Spinal cord (tissue), 10 donors: ENCODE results near the gene SHC2. TPM values are rescaled to one million over a fixed set of nuclear protein-coding genes. Genes with fewer than 3 reads are reported as not detected.

Experiments
- DNase-seq, 6 donors: peaks; one replicate each; pipeline versions ENCODE4 v3.0.0 to v3.0.0-alpha.2; 2013 to 2015; ENCODE audit warnings: low spot score in 6 of 6, low read depth in 4 of 6
- H3K27ac ChIP-seq: one replicate; pipeline ENCODE4 v1.5.1; 2013; ENCODE audit warnings: low read depth, low read length, control low read depth
- H3K27me3 ChIP-seq: one replicate; pipeline ENCODE4 v1.6.1; 2013; ENCODE audit warnings: low read length; ENCODE audit not compliant: control insufficient read depth, insufficient read depth
- H3K36me3 ChIP-seq: one replicate; pipeline ENCODE4 v1.6.1; 2013; ENCODE audit warnings: low read length; ENCODE audit not compliant: control insufficient read depth, insufficient read depth
- H3K4me1 ChIP-seq: one replicate; pipeline ENCODE4 v1.6.1; 2013; ENCODE audit warnings: low read length; ENCODE audit not compliant: control insufficient read depth, insufficient read depth
- H3K4me3 ChIP-seq: one replicate; pipeline ENCODE4 v1.5.1; 2013; ENCODE audit warnings: low read depth, low read length, control low read depth
- H3K9me3 ChIP-seq: one replicate; pipeline ENCODE4 v1.6.1; 2013; ENCODE audit warnings: low read length; ENCODE audit not compliant: control insufficient read depth, insufficient read depth
- WGBS: methylation state at CpG from one replicate; pipeline ENCODE4 v1.1.5; 2013; ENCODE audit warnings: missing lambda C conversion rate; ENCODE audit not compliant: insufficient coverage; 5-methylcytosine and 5-hydroxymethylcytosine counted together
- polyA plus RNA-seq, 2 donors: library from polyadenylated mRNA; unstranded; fragments of 120-200 nt; gene quantifications; one replicate each; pipeline ENCODE4 v1.2.1, GENCODE V29; 2013; ENCODE audit not compliant: insufficient read length in 2 of 2
- total RNA-seq, 2 donors: library from RNA; depleted of rRNA in 1 of 2; stranded (reverse); fragments of 120-200 nt in 1 of 2; fragments of >200 nt in 1 of 2; gene quantifications; one replicate each; pipeline versions ENCODE4 v1.2.3 to v1.2.4, GENCODE V29; 2013 to 2014
- donor health status: healthy.

Gene SHC2
- total and polyA plus RNA-seq, 4 donors: 15.5 to 111 (median 58.4) TPM

- no peaks in the 10 kb centered on the region for H3K9me3 ChIP-seq
- H3K4me3 ChIP-seq: no peak overlapping the region
- H3K27ac ChIP-seq: no peak overlapping the region
- H3K27me3 ChIP-seq: peaks cover 7% of the 10 kb centered on the region
- H3K4me1 ChIP-seq: peaks cover 24% of the 10 kb centered on the region
- 59% methylated on average over 15 of the region's 17 CpGs for WGBS
- H3K36me3 ChIP-seq: peaks cover 3% of the 10 kb centered on the region
- peak in 1 of 6 donors; percentile 63 for DNase-seq
Measured at GRCh38 chr19:371501-372168, 89.2 kb downstream of the SHC2 start.

- H3K36me3 ChIP-seq: peaks cover 3% of the 10 kb centered on the region
- no peak for DNase-seq
- no peaks in the 10 kb centered on the region for H3K9me3 ChIP-seq
- H3K27ac ChIP-seq: no peak overlapping the region
- WGBS: 88% methylated on average over 35 of the region's 43 CpGs
- peaks cover 20% of the 10 kb centered on the region for H3K4me1 ChIP-seq
- H3K27me3 ChIP-seq: peaks cover 7% of the 10 kb centered on the region
- H3K4me3 ChIP-seq: no peak overlapping the region
Measured at GRCh38 chr19:370641-371330, 90.0 kb downstream of the SHC2 start.

- Histone ChIP-seq H3K36me3 (peaks cover 3% of the 10 kb centered on the region), H3K27me3 (peaks cover 3% of the 10 kb centered on the region), H3K4me3 (no peak overlapping the region), H3K9me3 (no peaks in the 10 kb centered on the region), H3K27ac (no peak overlapping the region), H3K4me1 (peaks cover 20% of the 10 kb centered on the region)
- WGBS: 97% methylated on average over 10 of the region's 14 CpGs
- no peak for DNase-seq
Measured at GRCh38 chr19:369876-370275, 91.0 kb downstream of the SHC2 start.

- H3K27ac ChIP-seq: no peak overlapping the region
- 86% methylated on average over 11 of the region's 13 CpGs for WGBS
Measured at GRCh38 chr19:369256-369655, 91.6 kb downstream of the SHC2 start.

DNA sequence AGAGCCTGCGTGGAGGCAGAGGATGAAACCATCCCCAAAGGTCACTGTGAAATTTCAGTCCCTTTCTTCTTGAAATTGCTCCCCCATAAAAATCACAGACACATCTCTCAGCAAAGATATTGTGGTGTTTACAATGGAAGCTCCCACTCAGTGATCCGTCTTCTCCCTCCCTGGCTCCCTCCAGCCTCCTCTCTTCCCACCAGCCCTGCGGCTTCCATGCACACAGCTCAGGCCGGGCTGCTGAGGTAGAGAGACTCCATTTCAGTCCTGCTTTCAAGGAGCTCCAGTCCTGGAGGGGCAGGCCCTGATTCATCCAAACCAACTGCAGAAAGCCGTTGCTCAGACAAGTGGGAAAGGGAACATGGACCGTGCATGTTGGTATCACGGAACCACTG lies 92.2 kb downstream of the SHC2 start:
- 78% methylated on average over 6 of the region's 7 CpGs for WGBS

More at GRCh38 chr19:369256-369655, 91.6 kb downstream of the SHC2 start:
- no peak for DNase-seq
- H3K27me3 ChIP-seq: peaks cover 3% of the 10 kb centered on the region
- H3K36me3 ChIP-seq: peaks cover 3% of the 10 kb centered on the region
- H3K4me1 ChIP-seq: peaks cover 20% of the 10 kb centered on the region
- H3K4me3 ChIP-seq: no peak overlapping the region
- no peaks in the 10 kb centered on the region for H3K9me3 ChIP-seq

DNA sequence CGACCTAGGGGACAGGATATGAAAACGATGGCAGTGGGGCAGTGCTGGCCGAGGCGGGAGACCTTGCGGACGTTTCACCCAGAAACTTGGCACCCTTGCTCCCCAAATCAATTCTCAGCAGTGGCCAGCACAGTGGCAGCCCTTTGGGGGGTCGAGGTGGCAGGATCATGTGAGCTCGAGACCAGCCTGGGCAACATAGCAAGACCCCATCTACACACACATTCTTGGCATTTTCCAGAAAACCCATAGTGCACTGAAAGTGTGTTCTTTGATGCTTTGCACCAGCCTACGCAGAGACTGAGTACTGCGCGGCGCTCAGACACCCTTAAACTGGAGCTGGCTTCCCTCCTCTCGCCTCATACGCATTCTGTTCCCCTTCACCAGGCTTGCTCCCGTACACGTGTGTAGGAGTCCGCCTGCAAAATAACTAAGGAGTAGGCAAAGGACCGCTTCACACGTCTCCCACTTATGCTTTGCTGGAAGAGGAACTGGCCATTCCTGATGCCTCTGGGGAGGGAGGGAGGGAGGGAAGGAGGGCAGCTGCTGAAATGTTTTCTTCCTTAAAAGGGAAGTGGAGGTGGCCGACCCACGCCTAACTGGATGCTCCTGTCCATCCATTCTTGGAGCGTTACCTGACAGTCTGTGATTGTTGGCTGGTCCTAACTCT lies 92.7 kb downstream of the SHC2 start:
- no peak for DNase-seq
- Histone ChIP-seq H3K4me1 (peaks cover 14% of the 10 kb centered on the region), H3K27me3 (no peaks in the 10 kb centered on the region), H3K36me3 (no peaks in the 10 kb centered on the region), H3K4me3 (no peak overlapping the region), H3K27ac (no peak overlapping the region), H3K9me3 (no peaks in the 10 kb centered on the region)
- 84% methylated on average over 16 of the region's 22 CpGs for WGBS

More for the DNA sequence above, 92.2 kb downstream of the SHC2 start:
- peaks cover 17% of the 10 kb centered on the region for H3K4me1 ChIP-seq
- DNase-seq: no peak
- no peak overlapping the region for H3K4me3 ChIP-seq
- no peaks in the 10 kb centered on the region for H3K9me3 ChIP-seq
- H3K27me3 ChIP-seq: no peaks in the 10 kb centered on the region
- no peak overlapping the region for H3K27ac ChIP-seq
- no peaks in the 10 kb centered on the region for H3K36me3 ChIP-seq

- H3K36me3 ChIP-seq: no peaks in the 10 kb centered on the region
- H3K4me1 ChIP-seq: peaks cover 10% of the 10 kb centered on the region
- no peak overlapping the region for H3K27ac ChIP-seq
- no peak for DNase-seq
- H3K9me3 ChIP-seq: no peaks in the 10 kb centered on the region
- no peaks in the 10 kb centered on the region for H3K27me3 ChIP-seq
- no peak overlapping the region for H3K4me3 ChIP-seq
- 76% methylated on average over 10 of the region's 14 CpGs for WGBS
Measured at GRCh38 chr19:367561-367960, 93.3 kb downstream of the SHC2 start.

- Histone ChIP-seq H3K27ac (no peak overlapping the region), H3K27me3 (no peaks in the 10 kb centered on the region)
- 88% methylated on average over 6 of the region's 8 CpGs for WGBS
Measured at GRCh38 chr19:366951-367350, 93.9 kb downstream of the SHC2 start.

More at GRCh38 chr19:366951-367350, 93.9 kb downstream of the SHC2 start:
- DNase-seq: no peak
- Histone ChIP-seq H3K36me3 (no peaks in the 10 kb centered on the region), H3K4me1 (peaks cover 5% of the 10 kb centered on the region), H3K4me3 (no peak overlapping the region), H3K9me3 (no peaks in the 10 kb centered on the region)
